Hepatocyte (in vitro differentiated cells): ENCODE results near the gene TNP2. TPM values are rescaled to one million over a fixed set of nuclear protein-coding genes. Genes with fewer than 3 reads are reported as not detected.

ENCODE experiments used
- DNase-seq: peaks from one replicate; pipeline ENCODE4 v3.0.0-alpha.2; 2016; ENCODE audit warnings: low spot score
- H2AFZ ChIP-seq: fragments of 200-600 bp; sonication (generic); 2 replicates; pipeline ENCODE4 v1.6.0; 2016; ENCODE audit warnings: antibody characterized with exemption, mild to moderate bottlenecking
- H3K27ac ChIP-seq: fragments of 200-600 bp; sonication (generic); 2 replicates; pipeline ENCODE4 v1.5.1; 2016; ENCODE audit warnings: mild to moderate bottlenecking
- H3K27me3 ChIP-seq: fragments of 200-600 bp; sonication (generic); 2 replicates; pipeline ENCODE4 v1.6.1; 2016
- H3K36me3 ChIP-seq: fragments of 200-600 bp; sonication (generic); replicated peaks from 2 replicates; pipeline ENCODE4 v1.5.1; 2016; ENCODE audit warnings: low read depth; ENCODE audit not compliant: insufficient read depth
- H3K4me1 ChIP-seq: fragments of 200-600 bp; sonication (generic); 2 replicates; pipeline ENCODE4 v1.5.1; 2016; ENCODE audit warnings: mild to moderate bottlenecking, moderate library complexity; ENCODE audit not compliant: insufficient read depth
- H3K4me2 ChIP-seq: fragments of 200-600 bp; sonication (generic); 2 replicates; pipeline ENCODE4 v1.6.0; 2016
- H3K4me3 ChIP-seq: fragments of 200-600 bp; sonication (generic); 2 replicates; pipeline ENCODE4 v1.5.1; 2016; ENCODE audit warnings: mild to moderate bottlenecking
- H3K79me2 ChIP-seq: fragments of 200-600 bp; sonication (generic); 2 replicates; pipeline ENCODE4 v1.6.0; 2017; ENCODE audit warnings: mild to moderate bottlenecking
- H3K9me2 ChIP-seq: fragments of 200-600 bp; sonication (generic); replicated peaks from 2 replicates; pipeline ENCODE4 v1.6.0; 2017; ENCODE audit warnings: mild to moderate bottlenecking; ENCODE audit not compliant: insufficient read depth
- H3K9me3 ChIP-seq: fragments of 200-600 bp; sonication (generic); 2 replicates; pipeline ENCODE4 v1.5.1; 2016; ENCODE audit warnings: low read depth, mild to moderate bottlenecking
- H4K20me1 ChIP-seq: fragments of 200-600 bp; sonication (generic); 2 replicates; pipeline ENCODE4 v1.6.0; 2016; ENCODE audit warnings: mild to moderate bottlenecking; ENCODE audit not compliant: insufficient read depth, poor library complexity, severe bottlenecking
- CTCF ChIP-seq: fragments of 200-600 bp; sonication (generic); IDR thresholded peaks from 2 replicates; pipeline ENCODE4 v1.5.1; 2016; ENCODE audit warnings: antibody characterized with exemption, mild to moderate bottlenecking; ENCODE audit not compliant: poor library complexity
- EZH2 ChIP-seq: fragments of 200-600 bp; sonication (generic); IDR thresholded peaks from 2 replicates; pipeline ENCODE4 v1.6.1; 2016; ENCODE audit warnings: antibody characterized with exemption, mild to moderate bottlenecking, borderline replicate concordance
- EZH2phosphoT487 ChIP-seq: fragments of 200-600 bp; sonication (generic); IDR thresholded peaks from one replicate; pipeline ENCODE4 v1.6.1; 2018; ENCODE audit warnings: antibody characterized with exemption, mild to moderate bottlenecking, low read depth, moderate library complexity; ENCODE audit not compliant: unreplicated experiment, severe bottlenecking
- WGBS: methylation state at CpG from one replicate; pipeline ENCODE4 v1.1.6; 2016; ENCODE audit warnings: low lambda C conversion rate; ENCODE audit errors: missing lambda C conversion rate; 5-methylcytosine and 5-hydroxymethylcytosine counted together
- polyA plus RNA-seq: library from polyadenylated mRNA; unstranded; fragments of >200 nt; fragmentation: Nextera tagmentation; extraction: Ambion mirVana; gene quantifications from 2 replicates; pipeline ENCODE4 v1.2.1, GENCODE V29; 2016
- total RNA-seq: library from RNA; depleted of rRNA; stranded (reverse); fragments of >200 nt; gene quantifications from 2 replicates; pipeline ENCODE4 v1.2.3, GENCODE V29; 2014

Gene TNP2
- total and polyA plus RNA-seq, 2 experiments from 2014 or later: not detected

GRCh38 chr16:11295672-11296071 lies 26.5 kb upstream of the TNP2 start:
- Histone ChIP-seq H4K20me1 (no peaks in the 10 kb centered on the region), H3K4me3 (no peak overlapping the region), H3K27ac (peak overlapping the region; percentile 83), H3K36me3 (no peaks in the 10 kb centered on the region), H3K9me3 (no peaks in the 10 kb centered on the region), H3K27me3 (no peaks in the 10 kb centered on the region), H3K4me1 (peaks cover 38% of the 10 kb centered on the region), H3K9me2 (no peaks in the 10 kb centered on the region), H3K4me2 (no peak overlapping the region), H2AFZ (no peak overlapping the region), H3K79me2 (no peaks in the 10 kb centered on the region)
- no peak for DNase-seq
- 95% methylated on average over 4 of the region's 4 CpGs for WGBS
- TF ChIP-seq EZH2phosphoT487 (no peak), CTCF (no peak), EZH2 (no peak)

- no peaks in the 10 kb centered on the region for H3K36me3 ChIP-seq
- TF ChIP-seq EZH2: no peak
- no peak for TF ChIP-seq EZH2phosphoT487
- no peak for TF ChIP-seq CTCF
- no peaks in the 10 kb centered on the region for H3K79me2 ChIP-seq
- no peaks in the 10 kb centered on the region for H4K20me1 ChIP-seq
- H3K27me3 ChIP-seq: no peaks in the 10 kb centered on the region
- DNase-seq: no peak
- H3K4me3 ChIP-seq: no peak overlapping the region
- 92% methylated on average over 7 of the region's 7 CpGs for WGBS
- H3K4me2 ChIP-seq: no peak overlapping the region
- no peaks in the 10 kb centered on the region for H3K9me2 ChIP-seq
- H2AFZ ChIP-seq: no peak overlapping the region
- H3K27ac ChIP-seq: no peak overlapping the region
- H3K9me3 ChIP-seq: no peaks in the 10 kb centered on the region
- peaks cover 21% of the 10 kb centered on the region for H3K4me1 ChIP-seq
These were observed 23.1 kb upstream of the TNP2 start for GRCh38 chr16:11292076-11292748.

- Histone ChIP-seq H3K79me2 (no peaks in the 10 kb centered on the region), H3K27ac (no peak overlapping the region), H3K36me3 (no peaks in the 10 kb centered on the region), H2AFZ (no peak overlapping the region), H3K4me2 (no peak overlapping the region), H4K20me1 (no peaks in the 10 kb centered on the region), H3K9me3 (no peaks in the 10 kb centered on the region), H3K27me3 (no peaks in the 10 kb centered on the region), H3K9me2 (no peaks in the 10 kb centered on the region), H3K4me1 (peaks cover 11% of the 10 kb centered on the region), H3K4me3 (no peak overlapping the region)
- TF ChIP-seq EZH2phosphoT487 (no peak), CTCF (no peak), EZH2 (no peak)
- DNase-seq: no peak
- 52% methylated on average over 10 of the region's 10 CpGs for WGBS
These were observed 22.1 kb upstream of the TNP2 start for GRCh38 chr16:11291091-11291703.
